HG02588 (cell line): Measurements from ENCODE around the gene DNAJB12.
"Not testable (repeated sequence)": the region's sequence is repeated elsewhere in the genome, so short reads cannot be mapped to it uniquely, and the experiment has no call there.

Experiments
- ATAC-seq: cut with Tn5 transposase; IDR thresholded peaks from one replicate; pipeline ENCODE4 v1.9.1; 2021; ENCODE audit warnings: mild to moderate bottlenecking, moderate library complexity; ENCODE audit not compliant: unreplicated experiment

Gene DNAJB12

GRCh38 chr10:72353965-72354355 lies 759 bp downstream of the DNAJB12 start:
- no peak for ATAC-seq

- ATAC-seq, result no peak
Observed at GRCh38 chr10:72353028-72353964, 1.4 kb downstream of the DNAJB12 start.

GRCh38 chr10:72351479-72351878 lies 3.2 kb downstream of the DNAJB12 start:
- no peak for ATAC-seq

GRCh38 chr10:72349438-72349837 lies 5.3 kb downstream of the DNAJB12 start:
- no peak for ATAC-seq

GRCh38 chr10:72348282-72348681 lies 6.4 kb downstream of the DNAJB12 start:
- ATAC-seq, result no peak

GRCh38 chr10:72346117-72346516 lies 8.6 kb downstream of the DNAJB12 start:
- not testable (repeated sequence) for ATAC-seq

GRCh38 chr10:72344932-72345331 lies 9.8 kb downstream of the DNAJB12 start:
- ATAC-seq, result no peak

GRCh38 chr10:72342911-72343310 lies 11.8 kb downstream of the DNAJB12 start:
- ATAC-seq, result no peak

GRCh38 chr10:72340510-72341261 lies 14.0 kb downstream of the DNAJB12 start:
- ATAC-seq, result no peak

GRCh38 chr10:72338180-72338579 lies 16.5 kb downstream of the DNAJB12 start:
- no peak for ATAC-seq

- no peak for ATAC-seq
Observed at GRCh38 chr10:72337722-72338121, 17.0 kb downstream of the DNAJB12 start.

GRCh38 chr10:72337039-72337629 lies 17.6 kb downstream of the DNAJB12 start:
- no peak for ATAC-seq

GRCh38 chr10:72336259-72337038 lies 18.3 kb downstream of the DNAJB12 start:
- ATAC-seq, result no peak

- ATAC-seq, result peak; percentile 29
Observed at GRCh38 chr10:72335394-72336258, 19.1 kb downstream of the DNAJB12 start.

GRCh38 chr10:72334825-72335393 lies 19.8 kb downstream of the DNAJB12 start:
- peak; percentile 54 for ATAC-seq

- no peak for ATAC-seq
Observed at GRCh38 chr10:72334196-72334824, 20.4 kb downstream of the DNAJB12 start.

- no peak for ATAC-seq
Observed at GRCh38 chr10:72333112-72334015, 21.4 kb downstream of the DNAJB12 start.
